GM21529 (cell line): ENCODE data around the gene ACSF2.
A peak's percentile ranks its signal among the peaks of the same experiment; 100 is the strongest.

Experiments
- ATAC-seq: cut with Tn5 transposase; IDR thresholded peaks from one replicate; pipeline ENCODE4 v1.9.1; 2021; ENCODE audit not compliant: unreplicated experiment

ACSF2 gene

GRCh38 chr17:50437409-50437808 is 11.4 kb downstream of the ACSF2 start:
- ATAC-seq = no peak

GRCh38 chr17:50439008-50439407 is 13.0 kb downstream of the ACSF2 start:
- no peak for ATAC-seq

DNA sequence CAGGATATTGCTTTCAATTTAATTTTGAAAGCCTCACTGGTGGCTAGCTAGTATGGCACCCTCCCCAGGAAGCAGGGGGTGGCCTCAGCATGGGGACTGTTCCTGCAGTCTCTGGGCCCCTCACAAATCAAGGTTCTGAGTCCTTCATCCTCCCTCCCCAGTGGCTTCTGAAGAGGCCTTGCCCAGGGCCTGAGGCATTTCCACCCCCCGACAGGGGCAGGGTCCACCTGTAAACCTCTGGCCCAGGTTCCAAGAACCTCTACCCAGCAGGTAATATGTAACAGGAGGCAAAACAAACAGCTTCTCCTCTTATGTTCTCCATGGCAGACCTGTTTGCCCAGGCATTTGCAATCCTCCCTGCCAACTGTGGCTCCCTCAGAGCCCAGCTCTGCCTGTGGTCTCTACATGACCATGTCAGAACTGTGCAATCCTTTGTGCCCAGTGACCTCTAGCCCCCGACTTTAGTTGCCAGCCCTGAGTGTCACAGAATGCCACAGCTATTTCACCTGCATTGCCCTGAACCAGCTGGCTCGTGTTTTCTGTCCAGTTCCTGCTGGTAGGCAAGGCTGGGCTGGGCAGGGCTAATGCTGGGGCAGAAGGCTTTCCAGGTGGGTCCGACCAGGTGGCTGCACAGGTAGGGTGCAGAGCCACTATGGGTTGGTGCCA is 14.3 kb downstream of the ACSF2 start:
- no peak for ATAC-seq

DNA sequence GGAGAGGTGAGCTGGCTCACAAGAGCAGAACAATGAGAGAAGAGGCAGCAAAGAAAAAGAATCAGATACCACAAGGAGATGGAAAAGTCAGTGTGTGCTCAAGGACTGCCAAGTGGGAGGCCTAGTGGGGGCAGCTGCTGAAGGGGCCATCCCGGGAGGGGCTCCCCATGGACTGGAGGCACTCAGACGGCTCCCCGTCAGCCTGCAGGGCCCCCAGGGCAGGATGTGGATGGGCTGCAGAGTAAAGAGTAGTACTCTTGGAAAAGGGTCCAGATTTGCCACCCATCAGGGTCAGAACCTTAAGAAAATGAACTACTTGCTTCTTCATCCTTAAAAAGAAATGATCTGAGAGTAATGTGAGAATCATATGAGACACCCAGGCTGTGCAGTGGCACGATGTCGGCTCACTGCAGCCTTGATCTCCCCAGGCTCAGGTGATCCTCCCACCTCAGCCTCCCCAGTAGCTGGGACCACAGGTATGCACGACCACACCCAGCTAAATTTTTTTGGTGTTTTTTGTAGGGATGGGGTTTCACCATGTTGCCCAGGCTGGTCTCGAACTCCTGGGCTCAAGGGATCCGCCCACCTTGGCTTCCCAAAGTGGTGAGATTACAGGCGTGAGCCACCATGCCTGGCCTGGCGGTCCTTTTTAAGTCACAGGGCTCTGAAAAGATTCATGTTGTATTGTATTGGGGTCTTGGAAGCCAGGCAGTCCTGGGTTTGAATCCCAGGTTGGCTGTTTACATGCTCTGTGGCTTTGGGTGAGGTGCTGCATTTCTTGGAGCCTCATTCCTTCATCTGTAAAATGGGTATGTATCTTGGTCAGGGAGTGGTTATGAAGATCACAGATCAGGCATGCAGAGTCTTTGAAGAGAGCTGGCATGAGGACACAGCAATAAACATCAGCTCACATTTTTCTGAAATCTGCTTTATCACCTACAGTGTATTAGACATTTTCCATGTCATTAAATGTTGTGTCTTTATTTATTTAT is 15.1 kb downstream of the ACSF2 start:
- no peak for ATAC-seq

DNA sequence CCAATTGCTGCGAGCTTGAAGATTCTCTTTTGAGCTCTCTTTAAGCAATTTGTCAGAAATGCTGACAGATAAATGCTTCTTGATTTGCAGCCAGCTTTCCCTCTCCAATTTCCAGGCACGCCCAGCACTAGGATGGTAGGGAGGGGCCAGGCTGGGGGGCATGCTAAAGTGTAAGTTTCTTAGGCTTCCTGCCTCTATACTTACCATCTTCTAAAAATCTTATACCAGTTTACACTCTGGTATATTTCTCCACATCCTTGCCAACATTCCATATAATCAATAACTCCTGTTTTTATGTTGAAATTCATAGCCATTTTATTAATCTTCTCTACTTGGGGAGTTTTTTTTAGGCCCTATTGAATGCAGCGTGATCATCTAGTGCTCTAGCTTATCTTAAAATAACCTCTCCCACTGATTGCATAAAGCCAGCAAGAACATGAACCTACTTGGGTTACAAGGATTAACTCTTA is 17.5 kb downstream of the ACSF2 start:
- ATAC-seq = no peak

GRCh38 chr17:50444841-50445715 is 19.1 kb downstream of the ACSF2 start:
- no peak for ATAC-seq

DNA sequence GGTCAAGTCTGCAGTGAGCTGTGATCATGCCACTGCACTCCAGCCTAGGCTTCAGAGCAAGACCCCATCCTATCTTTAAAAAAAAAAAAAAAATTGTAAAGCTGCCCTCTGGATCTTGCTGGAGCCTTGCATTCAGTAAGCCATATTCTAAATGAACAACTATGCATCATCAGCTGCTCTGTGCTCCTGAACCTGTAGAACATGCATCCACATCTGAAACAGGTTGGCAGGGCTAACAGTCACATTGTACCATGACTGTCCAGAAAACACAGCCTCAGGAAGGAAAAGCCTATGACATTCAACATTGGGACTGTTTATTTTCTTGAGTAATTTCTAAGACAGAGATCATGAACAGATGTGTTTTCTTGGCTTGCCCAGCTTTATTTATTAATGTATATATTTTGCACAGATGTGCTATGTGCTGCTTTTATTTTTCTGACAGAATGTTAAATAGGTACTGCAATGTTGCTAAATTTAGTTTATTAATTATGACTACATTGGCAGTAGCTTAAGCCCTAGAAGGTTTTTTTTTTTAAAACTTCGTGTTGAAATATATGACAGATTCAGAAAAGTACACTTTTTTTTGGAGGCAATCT is 19.8 kb downstream of the ACSF2 start:
- ATAC-seq = no peak

DNA sequence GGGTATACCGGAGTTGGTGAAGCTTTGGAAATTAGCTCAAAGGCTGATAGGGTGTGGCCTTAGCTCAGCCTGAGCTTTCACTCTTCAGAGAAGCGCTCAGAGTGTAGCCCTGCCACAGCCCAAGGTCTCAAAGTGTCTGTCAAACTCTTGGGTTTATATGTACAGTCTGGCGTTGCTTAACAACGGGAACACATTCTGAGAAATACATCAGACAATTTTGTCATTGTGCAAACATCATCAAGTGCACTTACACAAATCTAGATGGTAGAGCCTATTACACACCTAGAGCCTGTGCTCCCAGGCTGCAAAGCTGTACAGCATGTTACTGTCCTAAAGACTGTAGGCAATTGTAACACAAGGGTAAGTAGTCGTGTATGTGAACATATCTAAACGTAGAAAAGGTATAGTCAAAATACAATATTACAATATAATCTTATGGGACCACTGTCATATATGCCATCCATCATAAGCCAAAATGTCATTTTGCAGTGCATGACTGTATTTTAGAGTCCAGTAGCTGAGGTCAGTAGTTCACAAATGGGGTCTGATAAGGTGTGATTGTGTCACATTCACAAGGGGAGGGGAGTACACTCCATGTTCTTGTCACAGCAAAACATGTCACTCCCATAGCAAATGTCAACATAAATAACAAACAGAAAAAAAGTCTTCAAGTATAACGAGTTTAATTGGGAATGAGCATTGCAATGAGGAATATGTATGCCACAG is 22.0 kb downstream of the ACSF2 start:
- ATAC-seq = no peak

DNA sequence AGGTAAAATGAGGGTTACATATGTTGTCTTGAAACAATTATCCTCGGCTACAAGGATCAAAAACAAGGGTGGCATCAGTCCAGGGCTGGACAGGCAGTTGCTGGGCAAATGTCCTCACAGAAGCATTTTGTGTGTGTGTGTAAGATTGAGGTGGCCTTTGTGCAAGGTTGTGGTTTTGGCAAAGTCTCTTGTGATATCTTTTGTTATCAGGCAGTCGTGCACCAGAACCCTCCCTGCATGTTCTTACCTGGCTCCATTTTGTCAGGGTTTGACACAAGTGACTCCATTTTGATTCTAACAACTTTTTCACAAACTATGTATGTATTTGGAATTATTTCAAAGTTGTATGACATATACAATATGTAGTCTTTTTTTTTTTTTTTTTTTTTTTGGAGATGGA is 22.6 kb downstream of the ACSF2 start:
- no peak for ATAC-seq

- peak; percentile 17 for ATAC-seq
These were observed 26.1 kb downstream of the ACSF2 start for GRCh38 chr17:50451943-50452629.

- peak; percentile 47 for ATAC-seq
These were observed 26.7 kb downstream of the ACSF2 start for GRCh38 chr17:50452630-50453300.

- no peak for ATAC-seq
These were observed 27.9 kb downstream of the ACSF2 start for GRCh38 chr17:50453901-50454300.

GRCh38 chr17:50457621-50458020 is 31.6 kb downstream of the ACSF2 start:
- ATAC-seq = no peak

DNA sequence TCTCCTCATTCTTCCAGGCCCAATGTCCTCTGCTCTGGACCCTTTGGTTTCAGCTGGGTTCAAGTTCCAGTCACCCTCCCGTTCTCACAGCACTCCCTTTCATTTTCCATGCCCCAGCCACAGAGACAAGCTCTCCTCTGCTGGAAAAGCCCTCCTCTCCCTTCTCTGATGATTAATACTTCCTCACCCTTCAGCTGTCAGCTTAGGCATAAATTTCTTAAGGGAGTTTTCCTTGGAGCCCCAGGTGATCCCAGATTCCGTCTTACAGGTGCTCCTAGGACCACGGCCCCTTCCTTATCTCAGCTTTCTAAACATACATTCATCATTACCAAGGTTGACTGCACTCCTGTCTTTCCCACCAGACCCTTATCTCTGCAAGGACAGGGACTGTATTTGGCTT is 32.3 kb downstream of the ACSF2 start:
- ATAC-seq = no peak

- no peak for ATAC-seq
These were observed 33.0 kb downstream of the ACSF2 start for GRCh38 chr17:50458701-50459676.

- ATAC-seq = no peak
These were observed 33.7 kb downstream of the ACSF2 start for GRCh38 chr17:50459756-50460155.

GRCh38 chr17:50460831-50461526 is 35.0 kb downstream of the ACSF2 start:
- no peak for ATAC-seq
